GM19455 (cell line): ENCODE measurements around the gene FLT3LG.

Source experiments
- ATAC-seq: cut with Tn5 transposase; IDR thresholded peaks from one replicate; pipeline ENCODE4 v1.9.1; 2021; ENCODE audit not compliant: unreplicated experiment

The FLT3LG gene

DNA sequence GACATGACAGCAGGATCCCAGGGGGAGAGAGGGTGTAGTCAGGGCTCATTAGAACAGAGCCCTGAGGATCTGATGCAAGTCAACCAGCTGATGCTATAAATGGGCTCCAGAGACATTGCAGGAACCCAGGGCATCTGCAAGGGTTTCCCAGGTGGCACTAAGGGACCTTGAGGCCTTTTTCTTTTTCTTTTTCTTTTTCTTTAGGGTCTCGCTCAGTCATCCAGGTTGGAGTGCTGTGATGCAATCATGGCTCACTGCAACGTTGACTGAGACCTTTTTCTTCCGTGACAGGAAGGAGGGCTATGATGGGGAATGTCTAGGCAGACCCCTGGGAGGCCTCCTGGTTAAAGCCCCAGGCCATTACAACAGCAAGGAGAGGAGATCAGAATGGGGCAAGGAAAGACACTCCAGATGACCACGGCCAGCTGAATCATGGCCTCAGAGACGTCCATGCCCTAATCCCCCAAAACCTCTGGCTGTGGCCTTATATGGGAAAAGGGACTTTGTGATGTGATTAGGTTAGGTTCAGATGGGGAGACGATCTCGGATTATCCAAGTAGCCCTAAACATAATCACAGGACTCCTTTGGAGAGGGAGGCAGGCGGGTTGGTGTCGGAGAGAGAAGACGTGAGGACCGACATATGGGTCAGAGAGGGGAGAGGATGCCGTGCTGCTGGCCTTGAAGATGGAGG, 33.9 kb downstream of the FLT3LG start:
- ATAC-seq: no peak

- no peak for ATAC-seq
Measured at GRCh38 chr19:49512970-49513745, 39.1 kb downstream of the FLT3LG start.

- ATAC-seq: no peak
Measured at GRCh38 chr19:49513746-49514118, 39.7 kb downstream of the FLT3LG start.

DNA sequence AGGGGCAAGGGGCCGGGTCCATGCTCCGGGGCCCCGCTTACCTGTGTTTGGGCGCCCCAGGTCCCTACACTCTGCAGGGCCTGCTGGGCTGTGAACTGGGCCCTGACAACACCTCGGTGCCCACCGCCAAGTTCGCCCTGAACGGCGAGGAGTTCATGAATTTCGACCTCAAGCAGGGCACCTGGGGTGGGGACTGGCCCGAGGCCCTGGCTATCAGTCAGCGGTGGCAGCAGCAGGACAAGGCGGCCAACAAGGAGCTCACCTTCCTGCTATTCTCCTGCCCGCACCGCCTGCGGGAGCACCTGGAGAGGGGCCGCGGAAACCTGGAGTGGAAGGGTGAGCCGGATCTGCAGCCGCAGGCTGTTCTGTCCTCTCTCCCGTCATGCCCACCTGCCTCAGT, 40.1 kb downstream of the FLT3LG start:
- no peak for ATAC-seq

DNA sequence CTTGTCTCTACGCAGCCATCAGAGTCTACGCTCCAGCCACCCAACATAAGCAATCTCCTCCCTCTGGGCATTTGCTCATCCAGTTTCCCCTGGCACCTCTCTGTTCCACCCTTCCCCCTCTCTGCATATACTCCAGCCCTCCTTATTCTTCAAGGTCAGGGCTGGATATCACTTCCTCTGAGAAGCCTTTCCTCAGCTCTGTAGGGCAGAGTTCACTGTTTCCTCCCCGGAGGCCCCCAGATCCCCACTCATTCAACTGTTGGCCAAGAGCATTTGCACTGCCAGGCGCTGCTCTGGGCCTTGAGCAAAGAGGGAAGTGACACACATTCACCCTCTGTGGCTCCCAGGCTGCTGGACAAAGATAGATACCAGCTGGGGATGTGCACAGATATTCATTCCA, 41.8 kb downstream of the FLT3LG start:
- ATAC-seq: no peak

DNA sequence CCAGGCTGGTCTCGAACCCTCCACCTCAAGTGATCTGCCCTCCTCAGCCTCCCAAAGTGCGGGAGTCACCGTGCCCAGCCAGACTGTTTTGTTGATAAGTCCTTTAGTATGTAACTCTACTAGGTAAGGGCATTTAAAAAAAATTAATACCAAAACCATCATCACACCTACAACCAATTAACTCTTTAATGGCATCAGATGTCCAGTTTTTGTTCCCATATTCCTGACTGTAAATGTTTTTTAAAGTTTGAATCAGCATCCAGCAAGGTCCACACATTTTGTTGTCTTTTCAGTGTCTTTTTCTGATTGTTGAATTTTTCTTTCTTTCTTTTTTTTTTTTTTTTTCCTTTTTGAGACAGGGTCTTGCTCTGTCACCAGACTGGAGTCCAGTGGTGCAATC, 44.0 kb downstream of the FLT3LG start:
- ATAC-seq: no peak

DNA sequence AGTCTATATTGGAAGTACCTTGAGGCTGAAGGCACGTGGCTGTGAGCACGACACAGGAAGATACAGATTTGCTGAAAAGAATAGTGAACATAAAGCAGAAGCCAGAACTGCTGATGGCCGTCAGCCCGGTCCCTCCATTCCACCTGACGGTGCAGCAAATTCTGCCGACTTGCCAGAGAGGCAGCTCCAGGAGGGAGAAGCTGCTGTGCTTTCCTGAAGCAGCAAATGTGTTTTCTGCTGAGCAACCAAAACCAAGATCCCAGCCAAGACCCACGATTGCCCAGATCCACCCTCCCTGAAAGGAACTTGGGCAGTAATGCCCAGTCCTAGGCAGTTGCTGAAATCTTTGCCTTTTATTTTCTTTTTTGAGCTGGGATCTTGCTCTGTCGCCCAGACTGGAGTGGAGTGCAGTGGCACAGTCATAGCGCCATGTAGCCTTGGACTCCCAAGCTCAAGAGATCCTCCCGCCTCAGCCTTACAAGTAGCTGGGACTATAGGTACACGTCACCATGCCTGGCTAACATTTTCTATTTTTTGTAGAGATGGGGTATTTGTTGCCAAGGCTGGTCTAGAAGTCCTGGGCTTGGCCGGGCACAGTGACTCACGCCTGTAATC, 46.8 kb downstream of the FLT3LG start:
- ATAC-seq: no peak

DNA sequence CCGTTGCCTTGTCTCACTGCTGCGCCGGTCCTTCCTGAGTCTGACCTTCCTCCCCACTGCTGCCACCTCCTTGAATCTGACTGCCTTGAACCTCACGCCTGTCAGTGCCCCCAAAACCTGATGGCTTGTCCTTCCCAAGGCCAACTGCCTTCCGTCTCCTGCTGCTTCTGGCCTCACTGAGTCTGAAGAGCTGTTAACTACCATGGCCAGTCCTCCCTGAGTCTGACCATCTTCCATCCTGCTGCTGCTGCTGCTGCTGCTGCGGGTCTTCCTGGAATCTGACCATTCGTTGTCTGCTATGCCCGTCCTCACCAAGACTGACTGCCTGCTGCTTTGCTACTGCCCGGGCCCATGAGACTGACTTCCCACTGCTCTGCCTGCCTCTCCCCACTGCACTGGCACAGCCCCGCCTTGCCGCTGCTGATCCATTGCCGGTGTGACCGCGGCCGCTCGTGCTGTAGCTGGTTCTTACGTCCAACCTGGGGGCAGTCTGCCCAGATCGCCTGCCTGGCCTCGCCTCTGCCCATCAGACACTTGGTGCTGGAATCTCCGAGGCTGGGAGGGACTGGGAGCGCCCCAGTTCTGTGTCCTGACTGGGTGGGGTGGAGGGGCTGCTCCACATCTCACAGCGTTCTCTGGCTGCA, 50.9 kb downstream of the FLT3LG start:
- ATAC-seq: no peak

DNA sequence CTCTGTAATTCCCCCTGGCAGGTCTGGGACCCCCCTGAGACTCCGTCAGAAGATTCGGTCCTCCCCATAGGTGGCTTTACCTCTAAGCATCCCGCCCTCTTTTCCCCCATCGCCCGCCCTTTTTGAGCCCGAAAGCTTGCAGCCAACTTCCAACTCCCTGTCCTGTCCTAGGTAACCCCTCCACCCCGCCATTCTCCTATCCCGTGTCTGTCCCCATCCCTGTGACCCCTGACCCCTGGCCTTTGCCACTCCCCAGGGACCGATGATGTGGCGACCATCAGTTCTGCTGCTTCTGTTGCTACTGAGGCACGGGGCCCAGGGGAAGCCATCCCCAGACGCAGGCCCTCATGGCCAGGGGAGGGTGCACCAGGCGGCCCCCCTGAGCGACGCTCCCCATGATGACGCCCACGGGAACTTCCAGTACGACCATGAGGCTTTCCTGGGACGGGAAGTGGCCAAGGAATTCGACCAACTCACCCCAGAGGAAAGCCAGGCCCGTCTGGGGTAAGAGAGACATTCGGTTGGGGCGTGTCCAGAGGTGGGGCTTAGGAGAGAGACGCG, 54.3 kb downstream of the FLT3LG start:
- ATAC-seq: no peak

- ATAC-seq: no peak
Measured at GRCh38 chr19:49530708-49531107, 56.7 kb downstream of the FLT3LG start.

DNA sequence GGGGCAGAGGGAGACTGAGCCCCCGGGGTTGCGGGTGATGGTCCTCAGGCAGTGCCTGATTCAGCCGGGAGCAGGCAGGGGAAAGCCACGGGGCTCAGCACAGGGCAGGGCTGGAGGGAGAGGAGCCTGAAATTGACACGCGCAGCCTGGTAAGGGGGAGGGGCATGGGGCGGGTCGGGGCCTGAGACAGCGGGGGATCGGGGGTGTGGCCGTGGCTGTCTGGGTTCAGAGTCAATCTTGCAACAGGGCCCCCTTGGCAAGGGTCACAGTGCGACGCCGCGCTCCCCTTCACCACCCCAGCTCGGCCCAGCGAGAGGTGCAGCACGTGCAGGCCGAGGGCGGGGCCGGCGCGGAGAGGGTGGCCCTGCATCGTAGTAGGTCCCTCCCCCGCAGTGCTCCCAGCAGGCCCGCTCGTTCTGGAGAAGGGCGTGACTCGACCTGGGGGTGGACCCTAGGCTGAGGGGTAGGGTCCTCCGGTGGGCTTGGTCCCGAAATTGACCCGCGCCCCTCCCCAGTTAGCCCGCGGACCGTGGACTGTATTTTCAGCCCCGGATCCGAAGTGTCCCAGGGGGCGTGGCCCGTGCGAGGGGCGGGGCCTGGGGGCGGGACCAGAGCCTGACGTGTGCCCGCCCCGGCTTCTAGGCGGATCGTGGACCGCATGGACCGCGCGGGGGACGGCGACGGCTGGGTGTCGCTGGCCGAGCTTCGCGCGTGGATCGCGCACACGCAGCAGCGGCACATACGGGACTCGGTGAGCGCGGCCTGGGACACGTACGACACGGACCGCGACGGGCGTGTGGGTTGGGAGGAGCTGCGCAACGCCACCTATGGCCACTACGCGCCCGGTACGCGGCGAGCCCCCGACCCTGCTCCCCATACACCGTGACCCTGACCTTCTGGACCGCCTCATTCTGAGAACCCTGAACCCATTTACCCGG, 59.8 kb downstream of the FLT3LG start:
- peak; percentile 79 for ATAC-seq

- no peak for ATAC-seq
Measured at GRCh38 chr19:49534632-49535385, 60.8 kb downstream of the FLT3LG start.
